Mesothelial cell of epicardium (in vitro differentiated cells): ENCODE measurements around the gene DOCK10. TPM values are rescaled to one million over a fixed set of nuclear protein-coding genes. Genes with fewer than 3 reads are reported as not detected.

Experiments used
- DNase-seq, 2 experiments: peaks; one replicate each; pipeline ENCODE4 v3.0.0; 2021; ENCODE audit warnings: low spot score in 2 of 2; ENCODE audit not compliant: unreplicated experiment in 2 of 2
- H3K27ac Mint-ChIP-seq: 2 replicates; pipeline ENCODE4 v1.8.0; 2021; ENCODE audit warnings: mixed read lengths
- H3K27me3 Mint-ChIP-seq: 2 replicates; pipeline ENCODE4 v1.8.0; 2021; ENCODE audit warnings: low read depth, mixed read lengths
- H3K36me3 Mint-ChIP-seq: 2 replicates; pipeline ENCODE4 v1.8.0; 2021; ENCODE audit warnings: mixed read lengths
- H3K4me1 Mint-ChIP-seq: 2 replicates; pipeline ENCODE4 v1.8.0; 2021; ENCODE audit warnings: mixed read lengths
- H3K4me3 Mint-ChIP-seq: 2 replicates; pipeline ENCODE4 v1.8.0; 2021; ENCODE audit warnings: mild to moderate bottlenecking, moderate library complexity, mixed read lengths
- H3K9me3 Mint-ChIP-seq: 2 replicates; pipeline ENCODE4 v1.8.0; 2021; ENCODE audit warnings: mixed read lengths
- CTCF ChIP-seq: fragments of 200-600 bp; sonication (generic); IDR thresholded peaks from one replicate; pipeline ENCODE4 v1.5.0; 2021; ENCODE audit warnings: antibody characterized with exemption; ENCODE audit not compliant: unreplicated experiment
- total RNA-seq: library from RNA; stranded (reverse); gene quantifications from 3 replicates; pipeline ENCODE4 v1.2.1, GENCODE V29; 2021

DOCK10 gene
- total RNA-seq, 1 donor from 2014 or later: 2.4 TPM

- Mint-ChIP-seq H3K27me3 (peaks cover 11% of the 10 kb centered on the region), H3K27ac (no peak overlapping the region), H3K36me3 (no peaks in the 10 kb centered on the region), H3K4me1 (peaks cover 7% of the 10 kb centered on the region), H3K4me3 (no peak overlapping the region), H3K9me3 (no peaks in the 10 kb centered on the region)
- TF ChIP-seq CTCF: no peak
- no peak for DNase-seq
These were observed 68.9 kb downstream of the DOCK10 start for GRCh38 chr2:224973112-224974016.

- no peak overlapping the region for H3K4me3 Mint-ChIP-seq
- H3K9me3 Mint-ChIP-seq: no peaks in the 10 kb centered on the region
- H3K4me1 Mint-ChIP-seq: peaks cover 7% of the 10 kb centered on the region
- H3K27ac Mint-ChIP-seq: no peak overlapping the region
- no peak for DNase-seq
- H3K36me3 Mint-ChIP-seq: no peaks in the 10 kb centered on the region
- no peak for TF ChIP-seq CTCF
- peaks cover 11% of the 10 kb centered on the region for H3K27me3 Mint-ChIP-seq
These were observed 71.1 kb downstream of the DOCK10 start for GRCh38 chr2:224971214-224971613.

GRCh38 chr2:224970311-224970710 lies 72.0 kb downstream of the DOCK10 start:
- H3K4me1 Mint-ChIP-seq: peaks cover 7% of the 10 kb centered on the region
- TF ChIP-seq CTCF: no peak
- H3K36me3 Mint-ChIP-seq: no peaks in the 10 kb centered on the region
- H3K4me3 Mint-ChIP-seq: no peak overlapping the region
- H3K9me3 Mint-ChIP-seq: no peaks in the 10 kb centered on the region
- no peak for DNase-seq
- peak overlapping the region; percentile 23 for H3K27ac Mint-ChIP-seq
- peaks cover 11% of the 10 kb centered on the region for H3K27me3 Mint-ChIP-seq

GRCh38 chr2:224969633-224970260 lies 72.5 kb downstream of the DOCK10 start:
- Mint-ChIP-seq H3K4me1 (peaks cover 7% of the 10 kb centered on the region), H3K27ac (no peak overlapping the region), H3K4me3 (no peak overlapping the region), H3K9me3 (no peaks in the 10 kb centered on the region), H3K36me3 (no peaks in the 10 kb centered on the region), H3K27me3 (peaks cover 9% of the 10 kb centered on the region)
- no peak for TF ChIP-seq CTCF
- DNase-seq: no peak

GRCh38 chr2:224969095-224969494 lies 73.2 kb downstream of the DOCK10 start:
- no peak for DNase-seq
- Mint-ChIP-seq H3K36me3 (no peaks in the 10 kb centered on the region), H3K9me3 (no peaks in the 10 kb centered on the region), H3K4me1 (peaks cover 7% of the 10 kb centered on the region), H3K27ac (no peak overlapping the region), H3K27me3 (peaks cover 7% of the 10 kb centered on the region), H3K4me3 (no peak overlapping the region)
- TF ChIP-seq CTCF: no peak
